Natural killer cell treated with Interleukin-12 subunit alpha and Interleukin-12 subunit beta and Interleukin-15 and Interleukin-18, amount 100 ng/mL, for 72 hours (primary cell): ENCODE data around the gene LTBP3. TPM values are rescaled to one million over a fixed set of nuclear protein-coding genes. Genes with fewer than 3 reads are reported as not detected.

Source experiments
- ATAC-seq, 2 donors: fragments of 150-1000 bp; cut with Tn5 transposase in 1 of 2; sonication (Bioruptor Pico), chemical (Tn5 transposase) in 1 of 2; 2 replicates each; pipeline ENCODE4 v1.10.0; 2021
- DNase-seq: peaks from one replicate; pipeline ENCODE4 v3.0.0; 2022; ENCODE audit warnings: low spot score
- H3K27ac Mint-ChIP-seq, 2 donors: 1 replicate in 1 of 2; 2 replicates in 1 of 2; pipeline ENCODE4 v1.8.0; 2022; ENCODE audit warnings: mixed read lengths in 2 of 2, mild to moderate bottlenecking in 1 of 2, moderate library complexity in 1 of 2
- H3K27me3 Mint-ChIP-seq, 2 donors: 1 replicate in 1 of 2; 2 replicates in 1 of 2; pipeline ENCODE4 v1.8.0; 2022; ENCODE audit warnings: mixed read lengths in 2 of 2
- H3K36me3 Mint-ChIP-seq: one replicate; pipeline ENCODE4 v1.8.0; 2022; ENCODE audit warnings: mixed read lengths
- H3K4me1 Mint-ChIP-seq, 2 donors: 1 replicate in 1 of 2; 2 replicates in 1 of 2; pipeline ENCODE4 v1.8.0; 2022; ENCODE audit warnings: low read depth in 2 of 2, mixed read lengths in 2 of 2, mild to moderate bottlenecking in 1 of 2
- H3K4me3 Mint-ChIP-seq: one replicate; pipeline ENCODE4 v1.8.0; 2022; ENCODE audit warnings: mixed read lengths
- H3K9me3 Mint-ChIP-seq: 2 replicates; pipeline ENCODE4 v1.8.0; 2022; ENCODE audit warnings: mixed read lengths
- total RNA-seq, 2 donors: library from RNA; stranded (reverse); gene quantifications; one replicate each; pipeline ENCODE4 v1.2.3, GENCODE V29; 2022

The LTBP3 gene
- total RNA-seq, 2 donors from 2014 or later: 42.3 to 60.2 TPM

- no peak overlapping the region for H3K27ac Mint-ChIP-seq
- H3K9me3 Mint-ChIP-seq: no peaks in the 10 kb centered on the region
- ATAC-seq (peak; percentile 92 to 93), DNase-seq (peak; percentile 99)
- no peaks in the 10 kb centered on the region for H3K27me3 Mint-ChIP-seq
- peaks cover 23 to 31% of the 10 kb centered on the region in 2 donors for H3K4me1 Mint-ChIP-seq
- no peak overlapping the region for H3K4me3 Mint-ChIP-seq
- no peaks in the 10 kb centered on the region for H3K36me3 Mint-ChIP-seq
Measured at GRCh38 chr11:65497141-65498041, 60.8 kb downstream of the LTBP3 start.

- Mint-ChIP-seq H3K4me1 (peaks cover 23% of the 10 kb centered on the region in 2 donors), H3K4me3 (no peak overlapping the region), H3K27ac (no peak overlapping the region), H3K36me3 (no peaks in the 10 kb centered on the region), H3K27me3 (no peaks in the 10 kb centered on the region), H3K9me3 (no peaks in the 10 kb centered on the region)
- DNase-seq: no peak
- peak in 1 of 2 donors; percentile 0 for ATAC-seq
Measured at GRCh38 chr11:65496304-65497140, 61.6 kb downstream of the LTBP3 start.

- Mint-ChIP-seq H3K9me3 (no peaks in the 10 kb centered on the region), H3K27ac (peak overlapping the region in 1 of 2 donors; percentile 68)
Measured at GRCh38 chr11:65493367-65494176, 64.6 kb downstream of the LTBP3 start.

GRCh38 chr11:65492637-65493366, 65.4 kb downstream of the LTBP3 start:
- peak overlapping the region; percentile 19 to 68 for H3K27ac Mint-ChIP-seq
- H3K9me3 Mint-ChIP-seq: no peaks in the 10 kb centered on the region
- H3K4me1 Mint-ChIP-seq: peaks cover 22 to 32% of the 10 kb centered on the region in 2 donors
- H3K4me3 Mint-ChIP-seq: peak overlapping the region; percentile 59
- no peak for ATAC-seq
- no peaks in the 10 kb centered on the region for H3K36me3 Mint-ChIP-seq
- no peaks in the 10 kb centered on the region for H3K27me3 Mint-ChIP-seq
- no peak for DNase-seq

More at GRCh38 chr11:65493367-65494176, 64.6 kb downstream of the LTBP3 start:
- ATAC-seq (no peak), DNase-seq (no peak)
- Mint-ChIP-seq H3K27me3 (no peaks in the 10 kb centered on the region), H3K36me3 (no peaks in the 10 kb centered on the region), H3K4me3 (peak overlapping the region; percentile 59), H3K4me1 (peaks cover 19 to 26% of the 10 kb centered on the region in 2 donors)

- Mint-ChIP-seq H3K27me3 (no peaks in the 10 kb centered on the region), H3K4me1 (peaks cover 24 to 34% of the 10 kb centered on the region in 2 donors), H3K27ac (peak overlapping the region; percentile 19 to 68), H3K36me3 (no peaks in the 10 kb centered on the region), H3K9me3 (no peaks in the 10 kb centered on the region), H3K4me3 (no peak overlapping the region)
- ATAC-seq: no peak
- DNase-seq: no peak
Measured at GRCh38 chr11:65492387-65492636, 65.8 kb downstream of the LTBP3 start.

- Mint-ChIP-seq H3K4me3 (no peak overlapping the region), H3K36me3 (no peaks in the 10 kb centered on the region), H3K27me3 (no peaks in the 10 kb centered on the region), H3K9me3 (no peaks in the 10 kb centered on the region), H3K4me1 (peaks cover 23 to 28% of the 10 kb centered on the region in 2 donors), H3K27ac (peak overlapping the region; percentile 68 to 77)
- DNase-seq (no peak), ATAC-seq (no peak)
Measured at GRCh38 chr11:65491614-65492386, 66.4 kb downstream of the LTBP3 start.

GRCh38 chr11:65491163-65491465, 67.0 kb downstream of the LTBP3 start:
- Mint-ChIP-seq H3K27ac (peak overlapping the region in 1 of 2 donors; percentile 77), H3K4me3 (no peak overlapping the region), H3K9me3 (no peaks in the 10 kb centered on the region), H3K36me3 (no peaks in the 10 kb centered on the region), H3K4me1 (peaks cover 17 to 22% of the 10 kb centered on the region in 2 donors), H3K27me3 (no peaks in the 10 kb centered on the region)
- ATAC-seq (no peak), DNase-seq (no peak)

GRCh38 chr11:65489706-65490320, 68.3 kb downstream of the LTBP3 start:
- Mint-ChIP-seq H3K4me1 (peaks cover 17 to 21% of the 10 kb centered on the region in 2 donors), H3K36me3 (no peaks in the 10 kb centered on the region), H3K27ac (peak overlapping the region; percentile 23 to 77), H3K9me3 (no peaks in the 10 kb centered on the region), H3K27me3 (no peaks in the 10 kb centered on the region), H3K4me3 (no peak overlapping the region)
- ATAC-seq (no peak), DNase-seq (no peak)

- H3K4me1 Mint-ChIP-seq: peaks cover 12 to 16% of the 10 kb centered on the region in 2 donors
- DNase-seq (no peak), ATAC-seq (no peak)
- peak overlapping the region in 1 of 2 donors; percentile 33 for H3K27ac Mint-ChIP-seq
- H3K9me3 Mint-ChIP-seq: no peaks in the 10 kb centered on the region
- H3K4me3 Mint-ChIP-seq: no peak overlapping the region
- no peaks in the 10 kb centered on the region for H3K27me3 Mint-ChIP-seq
- no peaks in the 10 kb centered on the region for H3K36me3 Mint-ChIP-seq
Measured at GRCh38 chr11:65489035-65489705, 69.0 kb downstream of the LTBP3 start.
